Measurements from ENCODE around the gene ELFN1.

The ELFN1 gene

DNA sequence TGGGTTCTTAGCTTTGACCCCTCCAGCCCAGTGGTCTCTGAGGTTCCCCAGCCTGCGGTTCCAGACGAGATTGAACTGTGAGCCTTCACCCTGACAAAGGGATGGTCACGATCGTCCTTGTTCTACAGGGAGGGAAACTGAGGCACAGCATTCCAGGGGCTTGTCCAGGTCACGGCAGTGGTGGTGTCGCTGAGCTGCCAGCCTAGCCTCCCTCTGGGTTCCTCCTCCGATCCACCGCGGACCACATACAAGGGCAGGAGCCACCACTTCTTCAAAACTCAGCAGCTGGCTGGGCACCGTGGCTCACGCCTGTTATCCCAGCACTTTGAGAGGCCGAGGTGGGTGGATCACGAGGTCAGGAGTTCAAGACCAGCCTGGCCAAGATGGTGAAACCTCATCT lies 35.8 kb downstream of the ELFN1 start:
- Histone ChIP-seq H3K27ac (no peak overlapping the region), H3K36me3 (peaks cover 26% of the 10 kb centered on the region), H3K4me1 (peaks cover 27% of the 10 kb centered on the region), H3K4me2 (no peak overlapping the region), H4K20me1 (peaks cover 20% of the 10 kb centered on the region; the same call in 1 of the 2 replicates), H3K4me3 (no peak overlapping the region), H3K27me3 (no peaks in the 10 kb centered on the region), H3K9me3 (peaks cover 42% of the 10 kb centered on the region), H3K9ac (no peak overlapping the region)
- TF ChIP-seq Cebpa-rat (IDR thresholded peaks at IDR 0.05) = no peak

DNA sequence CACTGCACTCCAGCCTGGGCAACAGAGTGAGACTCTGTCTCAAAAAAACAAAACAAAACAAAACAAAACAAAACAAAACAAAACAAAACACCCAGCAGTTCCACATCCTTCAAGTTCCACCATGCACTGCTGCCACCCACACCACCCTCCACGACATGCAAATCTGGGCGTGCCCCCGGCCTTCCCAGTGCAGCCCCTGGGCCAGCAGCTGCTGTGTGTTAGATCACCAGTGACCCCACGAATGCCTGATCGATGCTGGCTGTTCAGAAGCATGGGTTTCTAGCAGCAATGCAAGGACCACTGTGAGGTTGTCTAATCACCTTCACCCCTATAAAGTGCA lies 36.3 kb downstream of the ELFN1 start:
- Histone ChIP-seq H3K36me3 (peaks cover 26% of the 10 kb centered on the region), H3K4me2 (no peak overlapping the region), H3K9ac (no peak overlapping the region), H3K4me3 (no peak overlapping the region), H3K9me3 (peaks cover 37% of the 10 kb centered on the region), H3K27ac (no peak overlapping the region), H3K27me3 (no peaks in the 10 kb centered on the region), H4K20me1 (peaks cover 20% of the 10 kb centered on the region; the same call in 1 of the 2 replicates), H3K4me1 (peaks cover 28% of the 10 kb centered on the region)
- no peak for TF ChIP-seq Cebpa-rat (IDR thresholded peaks at IDR 0.05)

DNA sequence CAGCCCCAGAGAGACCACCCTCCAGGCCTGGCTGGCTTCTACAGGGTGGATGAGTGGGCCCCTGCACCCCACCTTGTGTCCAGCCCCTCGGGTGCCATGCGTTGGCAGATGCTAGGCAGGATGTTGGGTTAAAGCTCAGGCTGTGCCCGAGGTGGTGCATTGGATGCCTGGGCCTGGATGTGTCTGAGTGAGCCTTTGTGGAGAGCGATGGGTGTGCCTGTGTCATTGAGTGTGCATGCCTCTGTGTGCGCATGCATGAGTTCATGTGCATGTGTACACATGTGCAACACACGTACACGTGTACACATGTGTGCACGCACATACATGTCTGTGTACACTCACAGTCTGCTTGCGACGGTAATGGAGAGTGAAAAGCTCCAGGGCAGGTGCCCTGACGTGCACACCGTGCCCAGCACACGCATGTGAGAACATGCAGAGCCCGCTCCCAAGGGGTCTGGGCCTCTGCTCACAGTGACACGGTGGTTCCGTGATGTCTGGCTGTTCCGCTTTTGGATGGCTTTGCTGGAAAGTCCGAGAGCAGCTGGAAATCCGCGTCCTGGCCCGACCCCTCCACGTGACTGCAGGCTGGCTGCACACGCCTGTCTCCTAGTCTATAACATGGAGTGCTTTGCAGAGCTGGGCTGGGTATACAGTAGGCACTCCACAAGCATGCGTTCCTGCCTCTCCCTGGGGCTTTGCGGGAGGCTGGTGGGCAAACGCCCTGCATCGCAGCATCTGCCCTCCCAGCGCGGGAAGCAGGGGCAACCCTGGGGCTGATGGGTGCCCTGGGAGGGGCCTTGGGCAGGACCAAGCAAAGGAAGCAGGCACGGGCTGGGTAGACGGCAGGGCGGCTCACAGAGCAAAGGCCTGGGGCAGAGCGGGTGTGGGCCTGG lies 36.9 kb downstream of the ELFN1 start:
- TF ChIP-seq Cebpa-rat (IDR thresholded peaks at IDR 0.05) = no peak
- Histone ChIP-seq H3K27me3 (no peaks in the 10 kb centered on the region), H4K20me1 (peaks cover 24% of the 10 kb centered on the region; the same call in 1 of the 2 replicates), H3K36me3 (peaks cover 24% of the 10 kb centered on the region), H3K4me1 (peaks cover 33% of the 10 kb centered on the region), H3K9ac (no peak overlapping the region), H3K27ac (no peak overlapping the region), H3K4me2 (no peak overlapping the region), H3K4me3 (no peak overlapping the region), H3K9me3 (peaks cover 31% of the 10 kb centered on the region)

DNA sequence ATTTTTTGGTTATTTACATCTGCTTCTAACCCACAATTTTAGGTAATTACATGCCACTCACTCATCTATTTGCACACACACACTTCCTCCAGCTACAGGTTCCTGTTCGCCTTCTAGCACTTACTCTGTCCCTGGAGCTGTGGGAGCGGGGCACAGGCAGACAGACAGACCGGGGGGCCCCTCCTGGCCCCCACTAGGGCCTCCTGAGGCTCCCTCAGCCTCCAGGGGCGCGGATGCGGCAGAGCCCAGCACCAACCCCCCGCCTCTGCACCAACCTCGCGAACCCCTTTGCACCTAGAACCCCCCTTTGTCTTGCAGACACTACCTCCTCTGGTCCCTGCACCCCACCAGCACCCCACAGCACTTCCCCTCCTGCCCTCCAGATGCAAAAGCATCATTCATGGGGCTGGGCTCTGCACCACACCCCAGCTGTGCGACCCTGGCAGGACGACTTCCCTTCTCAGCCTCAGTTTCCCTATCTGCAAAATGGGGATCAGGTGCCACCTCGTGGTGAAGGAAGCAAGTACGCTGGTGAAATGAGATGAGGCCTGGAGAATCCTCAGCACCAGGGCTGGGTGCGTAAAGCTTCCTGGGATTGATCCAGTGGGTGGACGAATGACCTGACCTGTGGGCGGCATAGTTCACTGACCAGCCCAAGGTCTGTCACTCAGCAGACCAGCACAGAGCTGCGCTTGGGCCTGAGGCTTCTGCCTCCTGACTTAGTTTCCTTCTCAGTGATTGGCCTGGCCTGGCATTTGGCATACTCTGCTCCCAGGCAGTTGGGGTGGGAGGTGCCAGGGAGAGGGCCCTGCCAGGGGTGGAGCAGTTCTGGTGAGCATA lies 37.9 kb downstream of the ELFN1 start:
- H3K27me3 ChIP-seq = no peaks in the 10 kb centered on the region
- H3K4me2 ChIP-seq = no peak overlapping the region
- H4K20me1 ChIP-seq = peaks cover 24% of the 10 kb centered on the region; the same call in 1 of the 2 replicates
- peaks cover 20% of the 10 kb centered on the region for H3K36me3 ChIP-seq
- no peak overlapping the region for H3K27ac ChIP-seq
- no peak overlapping the region for H3K9ac ChIP-seq
- TF ChIP-seq Cebpa-rat (IDR thresholded peaks at IDR 0.05) = no peak
- no peak overlapping the region for H3K4me3 ChIP-seq
- H3K4me1 ChIP-seq = peaks cover 43% of the 10 kb centered on the region
- H3K9me3 ChIP-seq = peaks cover 21% of the 10 kb centered on the region

DNA sequence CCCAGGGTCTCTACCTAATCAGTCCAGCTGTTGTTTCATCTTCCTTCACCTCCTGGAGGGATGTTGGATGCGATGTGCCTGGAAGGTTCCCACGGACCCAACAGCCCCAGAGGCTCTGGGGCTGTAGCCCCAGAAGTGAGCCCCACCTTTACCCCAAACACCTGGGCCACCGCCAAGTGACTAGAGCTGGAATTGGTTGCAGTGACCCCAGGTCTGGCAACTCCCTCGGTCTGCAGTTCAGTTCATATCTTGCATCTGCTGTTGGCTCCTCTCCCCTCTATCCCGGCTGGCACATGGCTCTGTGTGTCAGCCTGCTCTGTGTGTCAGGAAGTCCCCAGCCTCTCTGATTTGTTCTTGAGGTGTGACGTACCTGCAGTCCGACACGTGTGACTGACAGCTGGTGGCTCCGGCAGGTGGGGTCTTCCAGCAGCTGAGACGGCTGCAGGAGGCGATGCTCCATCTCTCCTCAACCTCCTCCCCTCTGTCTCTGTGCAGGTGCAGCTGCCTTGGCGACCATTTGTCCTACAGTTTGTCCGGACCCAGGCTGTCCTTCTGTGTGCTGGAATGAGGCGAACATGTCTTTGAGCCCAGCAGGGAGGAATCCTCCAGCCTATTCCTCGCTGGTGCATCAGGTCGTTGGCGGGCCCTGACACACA lies 38.6 kb downstream of the ELFN1 start:
- no peaks in the 10 kb centered on the region for H3K27me3 ChIP-seq
- TF ChIP-seq Cebpa-rat (IDR thresholded peaks at IDR 0.05) = no peak
- H3K4me3 ChIP-seq = no peak overlapping the region
- no peak overlapping the region for H3K27ac ChIP-seq
- peaks cover 20% of the 10 kb centered on the region for H3K36me3 ChIP-seq
- no peak overlapping the region for H3K4me2 ChIP-seq
- peaks cover 19% of the 10 kb centered on the region for H3K9me3 ChIP-seq
- H4K20me1 ChIP-seq = peaks cover 24% of the 10 kb centered on the region; the same call in 1 of the 2 replicates
- H3K9ac ChIP-seq = no peak overlapping the region
- H3K4me1 ChIP-seq = peaks cover 51% of the 10 kb centered on the region

DNA sequence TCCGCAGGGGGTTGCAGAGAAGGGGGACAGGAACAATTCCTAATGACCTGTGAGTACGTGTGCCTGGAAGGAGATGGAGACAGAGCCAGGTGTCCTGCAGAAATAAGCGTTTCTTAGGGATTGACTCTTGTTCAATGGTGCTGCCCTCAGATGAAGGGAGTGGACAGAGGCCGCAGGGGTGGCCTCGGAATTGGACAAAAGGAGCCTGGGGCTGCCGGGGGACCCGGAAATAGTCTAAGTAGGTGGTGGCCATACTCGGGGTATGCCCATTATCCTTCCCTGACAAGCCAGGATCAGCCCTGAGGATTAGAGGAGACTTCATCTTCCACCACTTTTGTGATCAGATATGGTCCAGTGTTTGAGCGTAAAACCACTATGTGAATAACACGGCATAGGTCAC lies 39.2 kb downstream of the ELFN1 start:
- Histone ChIP-seq H4K20me1 (peaks cover 24% of the 10 kb centered on the region; the same call in 1 of the 2 replicates), H3K4me3 (no peak overlapping the region), H3K9ac (no peak overlapping the region), H3K4me1 (peaks cover 56% of the 10 kb centered on the region), H3K27me3 (no peaks in the 10 kb centered on the region), H3K4me2 (no peak overlapping the region), H3K27ac (no peak overlapping the region), H3K36me3 (peaks cover 24% of the 10 kb centered on the region), H3K9me3 (peaks cover 19% of the 10 kb centered on the region)
- TF ChIP-seq Cebpa-rat (IDR thresholded peaks at IDR 0.05) = no peak

DNA sequence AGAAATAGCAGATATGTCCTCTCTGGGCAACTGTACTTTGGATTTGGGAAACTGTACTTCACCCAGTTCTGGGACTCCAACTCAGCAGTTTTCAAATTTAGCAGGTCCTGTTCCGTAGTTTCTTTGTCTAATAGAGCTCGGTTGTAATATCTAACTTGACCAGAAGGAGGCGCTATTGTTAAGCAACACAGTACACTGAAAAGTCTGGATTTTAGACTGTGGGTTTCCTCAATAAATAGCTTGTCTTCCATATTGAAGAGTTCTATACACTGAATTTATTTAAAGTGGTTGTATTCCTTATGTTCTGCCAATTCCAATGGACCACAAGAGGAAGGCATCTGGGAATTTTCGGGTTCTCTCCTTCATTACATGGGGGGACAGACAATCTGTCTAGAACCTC lies 39.8 kb downstream of the ELFN1 start:
- Histone ChIP-seq H3K9me3 (peaks cover 19% of the 10 kb centered on the region), H3K36me3 (peaks cover 24% of the 10 kb centered on the region), H3K27ac (no peak overlapping the region), H3K9ac (no peak overlapping the region), H3K4me1 (peaks cover 52% of the 10 kb centered on the region), H4K20me1 (peaks cover 21% of the 10 kb centered on the region; the same call in 1 of the 2 replicates), H3K4me3 (no peak overlapping the region), H3K27me3 (no peaks in the 10 kb centered on the region), H3K4me2 (no peak overlapping the region)
- no peak for TF ChIP-seq Cebpa-rat (IDR thresholded peaks at IDR 0.05)

DNA sequence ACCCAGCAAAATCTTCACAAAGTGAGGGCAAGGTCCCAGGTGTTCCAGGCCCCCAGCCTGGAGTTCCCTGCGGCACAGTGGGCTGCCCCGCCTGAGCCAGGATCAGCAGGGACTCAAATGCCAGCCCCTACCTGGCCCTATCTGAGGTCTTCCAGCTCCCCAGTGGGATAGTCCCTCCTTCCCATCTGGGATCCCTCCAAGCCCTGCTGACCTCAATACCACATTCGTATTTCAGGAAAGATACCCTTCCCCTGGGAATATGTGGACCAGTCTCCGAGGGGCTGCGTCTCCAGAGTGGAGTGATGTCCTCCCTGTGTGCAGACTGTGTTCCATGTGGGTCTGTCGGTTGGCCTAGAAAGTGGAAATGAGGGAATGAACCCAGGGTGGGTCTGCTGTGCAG lies 40.9 kb downstream of the ELFN1 start:
- peaks cover 25% of the 10 kb centered on the region; the same call in 1 of the 2 replicates for H4K20me1 ChIP-seq
- TF ChIP-seq Cebpa-rat (IDR thresholded peaks at IDR 0.05) = no peak
- no peaks in the 10 kb centered on the region for H3K27me3 ChIP-seq
- H3K4me2 ChIP-seq = 0 out of 2 replicates have a peak overlapping the region, but pooled peaks have one; percentile 1
- H3K4me3 ChIP-seq = no peak overlapping the region
- peaks cover 53% of the 10 kb centered on the region for H3K4me1 ChIP-seq
- no peak overlapping the region for H3K27ac ChIP-seq
- H3K9ac ChIP-seq = no peak overlapping the region
- peaks cover 19% of the 10 kb centered on the region for H3K9me3 ChIP-seq
- peaks cover 24% of the 10 kb centered on the region for H3K36me3 ChIP-seq

DNA sequence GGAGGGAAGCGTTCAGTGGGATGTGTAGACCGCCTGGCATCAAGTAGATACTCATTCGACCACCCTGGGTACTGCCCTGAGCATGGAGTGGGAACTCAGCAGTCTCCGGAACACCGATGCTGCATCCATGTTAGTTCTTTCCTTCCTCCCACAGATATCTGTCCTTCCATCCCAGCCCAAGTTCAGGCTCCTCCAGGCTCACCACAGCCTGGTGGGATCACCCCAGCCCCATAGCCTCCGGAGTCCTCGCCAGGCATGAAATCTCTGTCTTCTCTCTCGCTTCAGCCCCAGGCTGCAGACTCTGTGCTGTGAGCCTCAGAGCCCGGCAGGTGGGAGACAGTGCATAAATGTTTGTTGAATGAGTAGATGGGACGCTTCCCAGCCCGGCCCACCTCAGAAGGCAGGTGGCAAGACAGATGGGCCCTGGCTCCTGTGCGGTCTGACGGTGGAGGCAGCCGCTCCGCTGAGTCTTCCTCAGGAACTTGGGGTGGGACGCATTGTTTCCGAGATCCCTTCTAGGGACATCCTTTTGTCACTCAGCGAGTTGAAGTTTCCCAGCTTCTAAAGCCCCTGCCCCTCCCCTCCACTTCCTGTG lies 42.9 kb downstream of the ELFN1 start:
- Histone ChIP-seq H3K27me3 (no peaks in the 10 kb centered on the region), H3K4me2 (peak overlapping the region; percentile 36), H3K9me3 (peaks cover 19% of the 10 kb centered on the region), H3K27ac (no peak overlapping the region), H3K4me1 (peaks cover 53% of the 10 kb centered on the region), H4K20me1 (peaks cover 15% of the 10 kb centered on the region; the same call in 1 of the 2 replicates), H3K9ac (no peak overlapping the region), H3K4me3 (no peak overlapping the region), H3K36me3 (peaks cover 26% of the 10 kb centered on the region)
- no peak for TF ChIP-seq Cebpa-rat (IDR thresholded peaks at IDR 0.05)

Measured in BLaER1 (cell line).